ENCODE measurements around the gene CLP1.
"Not testable (repeated sequence)": the region's sequence is repeated elsewhere in the genome, so short reads cannot be mapped to it uniquely, and the experiment has no call there.

The CLP1 gene

DNA sequence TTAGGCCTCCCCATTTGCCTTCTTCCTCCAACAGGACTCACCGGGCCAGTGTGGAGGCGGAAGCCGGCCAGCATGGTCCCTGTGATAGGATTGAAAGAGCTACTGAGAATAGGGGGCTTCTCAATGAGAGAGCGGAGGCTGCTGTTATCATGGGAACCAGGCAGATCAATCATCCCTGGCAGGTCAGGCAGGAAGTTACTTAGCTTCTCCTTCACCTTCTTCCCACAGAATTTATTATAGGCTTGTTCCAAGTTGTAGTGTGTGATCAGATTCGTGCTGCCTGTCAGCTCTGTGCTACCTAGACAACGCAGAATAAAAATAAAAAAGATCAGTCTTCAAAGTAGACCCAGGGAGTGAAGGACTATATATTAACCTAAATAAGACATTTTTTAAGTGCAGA, 47.4 kb downstream of the CLP1 start:
- H3K27me3 ChIP-seq (replicated peaks in 2 of 5; ENCODE audit: control insufficient read depth in 4 of 5, insufficient read depth in 5 of 5, low read length in 4 of 5): no peaks in the 10 kb centered on the region
- no peak overlapping the region for H3K4me3 ChIP-seq (ENCODE audit: control insufficient read depth in 1 of 7, extremely low read depth in 1 of 7, insufficient read depth in 4 of 7, low read depth in 2 of 7, low read length in 6 of 7)
- ChIA-PET POLR2A (no interaction called here), CTCF (interaction anchor here (0.9 kb wide), 1 partner anchor 96 kb away, joined by 4 read pairs; no protein-coding TSS in a partner anchor)
- H3K9me3 ChIP-seq (ENCODE audit: control extremely low read depth in 1 of 5, control insufficient read depth in 4 of 5, insufficient read depth in 2 of 5, low read depth in 1 of 5, low read length in 4 of 5): no peaks in the 10 kb centered on the region
- no peak for DNase-seq
- peaks cover 8 to 47% (median 27%) of the 10 kb centered on the region in 4 experiments for H3K36me3 ChIP-seq (ENCODE audit: control insufficient read depth in 4 of 4, insufficient read depth in 4 of 4, low read length in 3 of 4)
- no peak overlapping the region for H3K27ac ChIP-seq (ENCODE audit: insufficient read depth in 1 of 2, low read depth in 1 of 2, low read length in 2 of 2, poor library complexity in 1 of 2, severe bottlenecking in 2 of 2)
- no peaks in the 10 kb centered on the region for H3K4me1 ChIP-seq (ENCODE audit: control extremely low read depth in 1 of 4, control insufficient read depth in 4 of 4, insufficient read depth in 4 of 4, low read length in 3 of 4)
- no CpG with 5 or more reads among the region's 6 CpGs for WGBS (ENCODE audit: insufficient coverage)

DNA sequence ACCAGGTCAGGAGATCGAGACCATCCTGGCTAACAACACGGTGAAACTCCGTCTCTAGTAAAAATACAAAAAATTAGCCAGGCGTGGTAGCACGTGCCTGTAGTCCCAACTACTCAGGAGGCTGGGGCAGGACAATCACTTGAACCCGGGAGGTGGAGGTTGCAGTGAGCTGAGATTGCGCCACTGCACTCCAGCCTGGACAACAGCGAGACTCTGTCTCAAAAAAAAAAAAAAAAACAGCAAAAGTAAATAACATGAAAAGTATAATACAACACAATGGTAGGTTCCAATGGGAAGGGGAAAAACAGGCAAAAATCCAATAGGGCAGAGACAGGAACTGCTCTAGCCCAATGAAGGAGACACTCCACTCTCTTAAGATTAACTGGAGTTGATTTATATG, 47.9 kb downstream of the CLP1 start:
- POLR2A ChIA-PET; H3K9me3 ChIP-seq (ENCODE audit: control extremely low read depth in 1 of 5, control insufficient read depth in 4 of 5, insufficient read depth in 2 of 5, low read depth in 1 of 5, low read length in 4 of 5); H3K27me3 ChIP-seq (replicated peaks in 2 of 5; ENCODE audit: control insufficient read depth in 4 of 5, insufficient read depth in 5 of 5, low read length in 4 of 5); H3K4me3 ChIP-seq (ENCODE audit: control insufficient read depth in 1 of 7, extremely low read depth in 1 of 7, insufficient read depth in 4 of 7, low read depth in 2 of 7, low read length in 6 of 7); DNase-seq; H3K4me1 ChIP-seq (ENCODE audit: control extremely low read depth in 1 of 4, control insufficient read depth in 4 of 4, insufficient read depth in 4 of 4, low read length in 3 of 4); H3K27ac ChIP-seq (ENCODE audit: insufficient read depth in 1 of 2, low read depth in 1 of 2, low read length in 2 of 2, poor library complexity in 1 of 2, severe bottlenecking in 2 of 2): not testable (repeated sequence)
- CTCF ChIA-PET: interaction anchor here (0.6 kb wide), 1 partner anchor 14 kb away, joined by 4 read pairs; no protein-coding TSS in a partner anchor
- peaks cover 8 to 43% (median 23%) of the 10 kb centered on the region in 4 experiments for H3K36me3 ChIP-seq (ENCODE audit: control insufficient read depth in 4 of 4, insufficient read depth in 4 of 4, low read length in 3 of 4)
- WGBS (ENCODE audit: insufficient coverage): 90% methylated on average over 3 of the region's 8 CpGs

- no peak for DNase-seq
- Histone ChIP-seq H3K27me3 (replicated peaks in 2 of 5; ENCODE audit: control insufficient read depth in 4 of 5, insufficient read depth in 5 of 5, low read length in 4 of 5) (no peaks in the 10 kb centered on the region), H3K27ac (ENCODE audit: insufficient read depth in 1 of 2, low read depth in 1 of 2, low read length in 2 of 2, poor library complexity in 1 of 2, severe bottlenecking in 2 of 2) (no peak overlapping the region), H3K36me3 (ENCODE audit: control insufficient read depth in 4 of 4, insufficient read depth in 4 of 4, low read length in 3 of 4) (peaks cover 0 to 7% (median 4%) of the 10 kb centered on the region in 4 experiments), H3K4me1 (ENCODE audit: control extremely low read depth in 1 of 4, control insufficient read depth in 4 of 4, insufficient read depth in 4 of 4, low read length in 3 of 4) (peaks cover 18 to 28% (median 21%) of the 10 kb centered on the region in 4 experiments), H3K4me3 (ENCODE audit: control insufficient read depth in 1 of 7, extremely low read depth in 1 of 7, insufficient read depth in 4 of 7, low read depth in 2 of 7, low read length in 6 of 7) (no peak overlapping the region), H3K9me3 (ENCODE audit: control extremely low read depth in 1 of 5, control insufficient read depth in 4 of 5, insufficient read depth in 2 of 5, low read depth in 1 of 5, low read length in 4 of 5) (no peaks in the 10 kb centered on the region)
- 98% methylated on average over 4 of the region's 5 CpGs for WGBS (ENCODE audit: insufficient coverage)
- ChIA-PET POLR2A (interaction anchor here (0.7 kb wide), 1 partner anchor 197 kb away, joined by 3 read pairs; no protein-coding TSS in a partner anchor), CTCF (interaction anchor here (0.7 to 1.6 kb wide), 6 partner anchors 8 to 68 kb away, joined by 3 to 5 read pairs (median 4); no protein-coding TSS in a partner anchor)
Observed at GRCh38 chr11:57709802-57710367, 52.3 kb downstream of the CLP1 start.
